ENCODE data around the gene ZNF23.

GRCh38 chr16:71443714-71444113 lies 18.3 kb downstream of the ZNF23 start:
- TF ChIP-seq, protein P1, sequence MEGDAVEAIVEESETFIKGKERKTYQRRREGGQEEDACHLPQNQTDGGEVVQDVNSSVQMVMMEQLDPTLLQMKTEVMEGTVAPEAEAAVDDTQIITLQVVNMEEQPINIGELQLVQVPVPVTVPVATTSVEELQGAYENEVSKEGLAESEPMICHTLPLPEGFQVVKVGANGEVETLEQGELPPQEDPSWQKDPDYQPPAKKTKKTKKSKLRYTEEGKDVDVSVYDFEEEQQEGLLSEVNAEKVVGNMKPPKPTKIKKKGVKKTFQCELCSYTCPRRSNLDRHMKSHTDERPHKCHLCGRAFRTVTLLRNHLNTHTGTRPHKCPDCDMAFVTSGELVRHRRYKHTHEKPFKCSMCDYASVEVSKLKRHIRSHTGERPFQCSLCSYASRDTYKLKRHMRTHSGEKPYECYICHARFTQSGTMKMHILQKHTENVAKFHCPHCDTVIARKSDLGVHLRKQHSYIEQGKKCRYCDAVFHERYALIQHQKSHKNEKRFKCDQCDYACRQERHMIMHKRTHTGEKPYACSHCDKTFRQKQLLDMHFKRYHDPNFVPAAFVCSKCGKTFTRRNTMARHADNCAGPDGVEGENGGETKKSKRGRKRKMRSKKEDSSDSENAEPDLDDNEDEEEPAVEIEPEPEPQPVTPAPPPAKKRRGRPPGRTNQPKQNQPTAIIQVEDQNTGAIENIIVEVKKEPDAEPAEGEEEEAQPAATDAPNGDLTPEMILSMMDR (IDR thresholded peaks at IDR 0.05; ENCODE audit: low read depth, low read length, missing input control), result no peak
- TF ChIP-seq SP1 (IDR thresholded peaks at IDR 0.05), result no peak
- TF ChIP-seq GABPA (IDR thresholded peaks at IDR 0.05 in 1 of 2, conservative IDR thresholded peaks at IDR 0.05 in 1 of 2), result no peak
- TF ChIP-seq RAD21 (IDR thresholded peaks at IDR 0.05), result no peak
- TF ChIP-seq, protein P2, sequence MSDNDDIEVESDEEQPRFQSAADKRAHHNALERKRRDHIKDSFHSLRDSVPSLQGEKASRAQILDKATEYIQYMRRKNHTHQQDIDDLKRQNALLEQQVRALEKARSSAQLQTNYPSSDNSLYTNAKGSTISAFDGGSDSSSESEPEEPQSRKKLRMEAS (IDR thresholded peaks at IDR 0.05), result no peak
- TF ChIP-seq RXRA (IDR thresholded peaks at IDR 0.05), result no peak
- TF ChIP-seq EGR1 (IDR thresholded peaks at IDR 0.05; ENCODE audit: low read depth in 2 of 2), result no peak
- no peak for TF ChIP-seq TAF1 (conservative IDR thresholded peaks at IDR 0.05)
- no peak for TF ChIP-seq JUND (IDR thresholded peaks at IDR 0.05)
- TF ChIP-seq, protein P3, sequence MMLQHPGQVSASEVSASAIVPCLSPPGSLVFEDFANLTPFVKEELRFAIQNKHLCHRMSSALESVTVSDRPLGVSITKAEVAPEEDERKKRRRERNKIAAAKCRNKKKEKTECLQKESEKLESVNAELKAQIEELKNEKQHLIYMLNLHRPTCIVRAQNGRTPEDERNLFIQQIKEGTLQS (IDR thresholded peaks at IDR 0.05), result no peak
